A549 (cell line): ENCODE data around the gene ANKRD2. TPM values are rescaled to one million over a fixed set of nuclear protein-coding genes. Genes with fewer than 3 reads are reported as not detected.

Experiments used
- ATAC-seq, 2 experiments: fragments of 200-7000 bp in 1 of 2; fragments of >200 bp in 1 of 2; cut with Nextera tagmentation in 1 of 2; cut with Tn5 transposase in 1 of 2; 3 replicates each; pipeline versions ENCODE4 v1.8.0 to v1.9.1; 2018 to 2020; ENCODE audit warnings: mild to moderate bottlenecking in 1 of 2, moderate library complexity in 1 of 2
- CTCF ChIA-PET: fragments of 300-600 bp; sonication (Branson Sonifier 250); formaldehyde crosslinking; extraction: SDS; loops from one replicate; lab custom pipeline; 2021; ENCODE audit warnings: antibody characterized with exemption, inconsistent platforms; lab: Yijun Ruan, JAX
- POLR2A ChIA-PET: fragments of 350-600 bp; formaldehyde crosslinking; extraction: SDS; loops from one replicate; lab custom pipeline; 2021; ENCODE audit warnings: antibody characterized with exemption, inconsistent platforms; lab: Yijun Ruan, JAX
- DNase-seq, 2 experiments: peaks; one replicate each; pipeline versions ENCODE4 v3.0.0 to v3.0.0-alpha.2; 2011 to 2016; ENCODE audit warnings: low read depth in 1 of 2, low spot score in 1 of 2
- FAIRE-seq: peaks from 2 replicates; lab custom pipeline; 2011; peaks lifted over from hg19 to GRCh38; lab: Jason Lieb, UNC
- H3K27ac ChIP-seq, 2 experiments: fragments of >200 bp; sonication (Bioruptor Twin); formaldehyde crosslinking; 3 replicates each; pipeline ENCODE4 v1.5.1; 2016 to 2017
- H3K4me1 ChIP-seq: fragments of >200 bp; sonication (Bioruptor Twin); formaldehyde crosslinking; 3 replicates; pipeline ENCODE4 v1.6.1; 2016
- H3K4me2 ChIP-seq: fragments of >200 bp; sonication (Bioruptor Twin); formaldehyde crosslinking; 3 replicates; pipeline ENCODE4 v1.6.1; 2016
- H3K4me3 ChIP-seq: fragments of >200 bp; sonication (Bioruptor Twin); formaldehyde crosslinking; 3 replicates; pipeline ENCODE4 v1.5.1; 2016
- H3K9me3 ChIP-seq: fragments of >200 bp; sonication (Bioruptor Twin); formaldehyde crosslinking; 3 replicates; pipeline ENCODE4 v1.6.1; 2016
- BHLHE40 ChIP-seq: IDR thresholded peaks from 2 replicates; pipeline ENCODE4 v1.6.1; 2012; ENCODE audit warnings: low read depth, low read length, inconsistent platforms
- CBX2 ChIP-seq: fragments of 200-600 bp; sonication (generic); IDR thresholded peaks from 2 replicates; pipeline ENCODE4 v1.6.1; 2016; ENCODE audit warnings: low read depth, mild to moderate bottlenecking, borderline replicate concordance
- CBX8 ChIP-seq: fragments of 200-600 bp; sonication (generic); IDR thresholded peaks from 2 replicates; pipeline ENCODE4 v1.6.1; 2016
- CHD2 ChIP-seq: fragments of 150-350 bp; IDR thresholded peaks from 2 replicates; pipeline ENCODE4 v1.6.1; 2014; ENCODE audit warnings: low read length; ENCODE audit not compliant: partially characterized antibody
- ELK1 ChIP-seq: fragments of 150-350 bp; IDR thresholded peaks from 2 replicates; pipeline ENCODE4 v1.6.1; 2014; ENCODE audit warnings: low read depth, mild to moderate bottlenecking, low read length
- EP300 ChIP-seq, 2 experiments: fragments of >200 bp; sonication (Bioruptor Twin); formaldehyde crosslinking; IDR thresholded peaks; 2 replicates in 1 of 2; 3 replicates in 1 of 2; pipeline ENCODE4 v1.6.1; 2016 to 2017
- ESRRA ChIP-seq: fragments of 150-350 bp; IDR thresholded peaks from 2 replicates; pipeline ENCODE4 v1.6.1; 2014; ENCODE audit warnings: mild to moderate bottlenecking, low read length, borderline replicate concordance
- FOSB ChIP-seq: fragments of 250-450 bp; sonication (Bioruptor Pico); IDR thresholded peaks from 2 replicates; pipeline ENCODE4 v1.5.0; 2020; ENCODE audit warnings: mild to moderate bottlenecking, moderate library complexity
- FOSL2 ChIP-seq, 2 experiments: fragments of 450-650 bp in 1 of 2; fragments of >200 bp in 1 of 2; sonication (Bioruptor Twin) in 1 of 2; formaldehyde crosslinking; IDR thresholded peaks; 2 replicates each; pipeline versions ENCODE4 v1.5.0 to v1.6.1; 2016 to 2020; ENCODE audit warnings: mild to moderate bottlenecking in 1 of 2, moderate library complexity in 1 of 2
- FOXS1 ChIP-seq: fragments of 250-450 bp; sonication (Bioruptor Pico); IDR thresholded peaks from 2 replicates; pipeline ENCODE4 v1.5.0; 2020; ENCODE audit warnings: mild to moderate bottlenecking, moderate library complexity
- HOXA7 ChIP-seq: fragments of 250-450 bp; sonication (Bioruptor Pico); IDR thresholded peaks from 2 replicates; pipeline ENCODE4 v1.5.0; 2020; ENCODE audit warnings: mild to moderate bottlenecking, moderate library complexity
- HOXB13 ChIP-seq: fragments of 250-450 bp; sonication (Bioruptor Pico); IDR thresholded peaks from 2 replicates; pipeline ENCODE4 v1.5.0; 2020; ENCODE audit warnings: low read depth, mild to moderate bottlenecking, moderate library complexity
- JUNB ChIP-seq: fragments of >200 bp; sonication (Bioruptor Twin); formaldehyde crosslinking; IDR thresholded peaks from 2 replicates; pipeline ENCODE4 v1.6.1; 2016
- KDM1A ChIP-seq: fragments of 200-600 bp; sonication (generic); IDR thresholded peaks from 2 replicates; pipeline ENCODE4 v1.6.1; 2016; ENCODE audit warnings: low read depth, mild to moderate bottlenecking
- MYC ChIP-seq: IDR thresholded peaks from 2 replicates; pipeline ENCODE4 v1.6.1; 2012; ENCODE audit warnings: mild to moderate bottlenecking, inconsistent platforms, low read length, improper control_type of control experiment, borderline replicate concordance
- NPAS2 ChIP-seq: fragments of 250-450 bp; sonication (Bioruptor Pico); IDR thresholded peaks from 2 replicates; pipeline ENCODE4 v1.8.0; 2022; ENCODE audit warnings: mild to moderate bottlenecking, moderate library complexity, borderline replicate concordance
- RFX5 ChIP-seq: fragments of 450-650 bp; IDR thresholded peaks from 2 replicates; pipeline ENCODE4 v1.7.1; 2014; ENCODE audit warnings: antibody characterized with exemption, mild to moderate bottlenecking, moderate library complexity
- SREBF2 ChIP-seq: fragments of 450-650 bp; IDR thresholded peaks from 2 replicates; pipeline ENCODE4 v1.6.1; 2014; ENCODE audit warnings: mild to moderate bottlenecking, moderate library complexity
- TFCP2L1 ChIP-seq: fragments of 250-450 bp; sonication (Bioruptor Pico); IDR thresholded peaks from 2 replicates; pipeline ENCODE4 v1.5.0; 2021; ENCODE audit warnings: mild to moderate bottlenecking
- TP53 ChIP-seq: fragments of 250-450 bp; sonication (Bioruptor Pico); IDR thresholded peaks from 2 replicates; pipeline ENCODE4 v1.5.0; 2021; ENCODE audit warnings: mild to moderate bottlenecking, moderate library complexity
- ZNF302 ChIP-seq: fragments of 250-450 bp; sonication (Bioruptor Pico); IDR thresholded peaks from 2 replicates; pipeline ENCODE4 v1.9.0; 2021; ENCODE audit warnings: inconsistent platforms, mild to moderate bottlenecking, moderate library complexity
- WGBS: methylation state at CpG from one replicate; pipeline ENCODE4 v1.1.6; 2017; ENCODE audit errors: missing lambda C conversion rate; 5-methylcytosine and 5-hydroxymethylcytosine counted together
- polyA plus RNA-seq, 4 experiments: library from polyadenylated mRNA; depleted of rRNA in 3 of 4; stranded (reverse); fragments of >200 nt; fragmentation: RNase III in 1 of 4; extraction: RNeasy Plus Mini Kit Qiagen cat#74134 plus additional on column Dnase treatment in 1 of 4; gene quantifications; 2 replicates in 3 of 4; 3 replicates in 1 of 4; pipeline ENCODE4 v1.2.3, GENCODE V29; 2011 to 2017
- TF ChIP-seq, protein P1 (sequence below): fragments of >200 bp; sonication (Bioruptor Twin); formaldehyde crosslinking; IDR thresholded peaks from 3 replicates; pipeline ENCODE4 v1.5.1; 2016
- TF ChIP-seq, protein P2 (sequence below): IDR thresholded peaks from 2 replicates; pipeline ENCODE4 v1.6.1; 2012; ENCODE audit warnings: low read depth, borderline replicate concordance
- TF ChIP-seq, protein P3 (sequence below): IDR thresholded peaks from 2 replicates; pipeline ENCODE4 v1.6.1; 2012
- TF ChIP-seq, protein P4 (sequence below): fragments of 450-650 bp; IDR thresholded peaks from 2 replicates; pipeline ENCODE4 v1.6.1; 2014; ENCODE audit warnings: antibody characterized with exemption

ANKRD2 gene
- polyA plus RNA-seq, 2 of the 4 experiments (the other 2 are of a cell fraction) = 1.5 to 4.7 TPM

GRCh38 chr10:97547271-97547600 is 25.3 kb upstream of the ANKRD2 start (continued):
- TF ChIP-seq MYC (no peak), HOXA7 (CRISPR knock-in tag) (no peak), CHD2 (no peak), CBX2 (no peak), BHLHE40 (no peak), KDM1A (no peak), ESRRA (no peak)
- TF ChIP-seq, protein P1, sequence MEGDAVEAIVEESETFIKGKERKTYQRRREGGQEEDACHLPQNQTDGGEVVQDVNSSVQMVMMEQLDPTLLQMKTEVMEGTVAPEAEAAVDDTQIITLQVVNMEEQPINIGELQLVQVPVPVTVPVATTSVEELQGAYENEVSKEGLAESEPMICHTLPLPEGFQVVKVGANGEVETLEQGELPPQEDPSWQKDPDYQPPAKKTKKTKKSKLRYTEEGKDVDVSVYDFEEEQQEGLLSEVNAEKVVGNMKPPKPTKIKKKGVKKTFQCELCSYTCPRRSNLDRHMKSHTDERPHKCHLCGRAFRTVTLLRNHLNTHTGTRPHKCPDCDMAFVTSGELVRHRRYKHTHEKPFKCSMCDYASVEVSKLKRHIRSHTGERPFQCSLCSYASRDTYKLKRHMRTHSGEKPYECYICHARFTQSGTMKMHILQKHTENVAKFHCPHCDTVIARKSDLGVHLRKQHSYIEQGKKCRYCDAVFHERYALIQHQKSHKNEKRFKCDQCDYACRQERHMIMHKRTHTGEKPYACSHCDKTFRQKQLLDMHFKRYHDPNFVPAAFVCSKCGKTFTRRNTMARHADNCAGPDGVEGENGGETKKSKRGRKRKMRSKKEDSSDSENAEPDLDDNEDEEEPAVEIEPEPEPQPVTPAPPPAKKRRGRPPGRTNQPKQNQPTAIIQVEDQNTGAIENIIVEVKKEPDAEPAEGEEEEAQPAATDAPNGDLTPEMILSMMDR = no peak

- Histone ChIP-seq H3K27ac (peak overlapping the region in 1 of 2 experiments; percentile 20; a peak in 1 of 6 replicates), H3K4me3 (no peak overlapping the region), H3K4me1 (peaks cover 10% of the 10 kb centered on the region)
- CTCF ChIA-PET = interaction anchor here (0.6 to 10.8 kb wide), 4 partner anchors 10 to 86 kb away, joined by 3 to 218 read pairs (median 108); no protein-coding TSS in a partner anchor
- POLR2A ChIA-PET = no interaction called here
- no peak for ATAC-seq
- DNase-seq = no peak
- 79% methylated on average over 4 of the region's 4 CpGs for WGBS
- no peak for TF ChIP-seq ELK1
- TF ChIP-seq, all 56 proteins: peak for 0
- Histone ChIP-seq H3K9me3 (no peaks in the 10 kb centered on the region), H3K4me2 (no peak overlapping the region)
- FAIRE-seq = no peak
These were observed 24.6 kb upstream of the ANKRD2 start for GRCh38 chr10:97547962-97548361.

DNA sequence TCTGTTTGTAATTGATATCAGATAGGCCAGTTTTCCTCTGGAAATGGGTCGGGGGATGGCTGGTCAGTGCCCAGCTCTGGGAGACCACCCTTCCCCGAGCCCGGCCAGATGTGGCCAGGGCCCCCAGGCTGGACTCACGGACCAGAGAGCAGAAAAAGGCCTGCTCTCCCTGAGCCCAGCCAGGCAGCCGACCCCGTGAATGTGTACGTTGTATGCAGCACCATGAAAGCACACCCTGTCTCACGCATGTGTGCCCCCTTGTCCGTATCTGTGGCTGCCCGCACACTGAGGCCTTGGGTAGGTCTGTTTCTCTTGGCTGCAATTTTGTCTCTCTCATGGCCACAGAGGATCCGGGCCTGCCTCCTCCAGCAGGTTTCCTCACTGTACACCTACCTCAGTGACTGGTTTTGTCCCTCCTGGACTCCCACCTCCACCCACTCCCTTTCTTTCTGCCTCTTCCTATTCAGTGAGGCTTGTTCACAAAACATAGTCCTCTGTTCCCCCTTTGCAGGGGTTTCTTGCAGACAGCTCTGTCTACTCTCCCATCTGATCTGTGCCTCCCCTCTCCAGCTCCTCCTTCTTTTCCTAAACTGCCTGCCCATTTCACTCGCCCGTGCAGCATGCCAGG is 23.6 kb upstream of the ANKRD2 start:
- DNase-seq (no peak), ATAC-seq (no peak), FAIRE-seq (no peak)
- no peaks in the 10 kb centered on the region for H3K9me3 ChIP-seq
- no peak overlapping the region for H3K4me3 ChIP-seq
- H3K4me2 ChIP-seq = no peak overlapping the region
- TF ChIP-seq TFCP2L1 = no peak
- TF ChIP-seq, protein P2, sequence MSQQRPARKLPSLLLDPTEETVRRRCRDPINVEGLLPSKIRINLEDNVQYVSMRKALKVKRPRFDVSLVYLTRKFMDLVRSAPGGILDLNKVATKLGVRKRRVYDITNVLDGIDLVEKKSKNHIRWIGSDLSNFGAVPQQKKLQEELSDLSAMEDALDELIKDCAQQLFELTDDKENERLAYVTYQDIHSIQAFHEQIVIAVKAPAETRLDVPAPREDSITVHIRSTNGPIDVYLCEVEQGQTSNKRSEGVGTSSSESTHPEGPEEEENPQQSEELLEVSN = no peak
- TF ChIP-seq ESRRA = no peak
- TF ChIP-seq NPAS2 = no peak
- POLR2A ChIA-PET = no interaction called here
- peaks cover 9% of the 10 kb centered on the region for H3K4me1 ChIP-seq
- H3K27ac ChIP-seq = peak overlapping the region in 1 of 2 experiments; percentile 74; a peak in 3 of 6 replicates
- WGBS = 88% methylated on average over 13 of the region's 13 CpGs
- CTCF ChIA-PET = interaction anchor here (6.9 to 10.8 kb wide), 3 partner anchors 11 to 87 kb away, joined by 64 to 218 read pairs (median 213); no protein-coding TSS in a partner anchor

GRCh38 chr10:97549587-97550322 is 22.8 kb upstream of the ANKRD2 start:
- H3K4me2 ChIP-seq = no peak overlapping the region
- no peak for TF ChIP-seq RFX5
- TF ChIP-seq CBX8 = no peak
- TF ChIP-seq JUNB = no peak
- no peak for TF ChIP-seq HOXB13 (CRISPR knock-in tag)
- TF ChIP-seq EP300 (IDR thresholded peaks at IDR 0.05) = no peak
- TF ChIP-seq SREBF2 = no peak
- TF ChIP-seq TP53 = no peak
- TF ChIP-seq TFCP2L1 = no peak
- TF ChIP-seq KDM1A = no peak
- TF ChIP-seq FOSB = no peak
- TF ChIP-seq, protein P3, sequence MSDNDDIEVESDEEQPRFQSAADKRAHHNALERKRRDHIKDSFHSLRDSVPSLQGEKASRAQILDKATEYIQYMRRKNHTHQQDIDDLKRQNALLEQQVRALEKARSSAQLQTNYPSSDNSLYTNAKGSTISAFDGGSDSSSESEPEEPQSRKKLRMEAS = no peak
- TF ChIP-seq ZNF302 = no peak
- TF ChIP-seq, protein P4, sequence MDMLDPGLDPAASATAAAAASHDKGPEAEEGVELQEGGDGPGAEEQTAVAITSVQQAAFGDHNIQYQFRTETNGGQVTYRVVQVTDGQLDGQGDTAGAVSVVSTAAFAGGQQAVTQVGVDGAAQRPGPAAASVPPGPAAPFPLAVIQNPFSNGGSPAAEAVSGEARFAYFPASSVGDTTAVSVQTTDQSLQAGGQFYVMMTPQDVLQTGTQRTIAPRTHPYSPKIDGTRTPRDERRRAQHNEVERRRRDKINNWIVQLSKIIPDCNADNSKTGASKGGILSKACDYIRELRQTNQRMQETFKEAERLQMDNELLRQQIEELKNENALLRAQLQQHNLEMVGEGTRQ = no peak
- TF ChIP-seq FOXS1 (CRISPR knock-in tag) = no peak
- no peak for TF ChIP-seq FOSL2 (IDR thresholded peaks at IDR 0.05)
- TF ChIP-seq FOSL2 (CRISPR knock-in tag; IDR thresholded peaks at IDR 0.05) = no peak
- no peak for TF ChIP-seq ELK1

More at GRCh38 chr10:97549587-97550322, 22.8 kb upstream of the ANKRD2 start:
- WGBS = 80% methylated on average over 13 of the region's 13 CpGs
- FAIRE-seq (no peak), DNase-seq (no peak), ATAC-seq (no peak)
- ChIA-PET POLR2A (no interaction called here), CTCF (interaction anchor here (0.9 to 10.8 kb wide), 7 partner anchors 12 to 142 kb away, joined by 3 to 218 read pairs (median 5); no protein-coding TSS in a partner anchor)
- peak overlapping the region; percentile 26 to 74; a peak in 4 of 6 replicates for H3K27ac ChIP-seq
- H3K9me3 ChIP-seq = no peaks in the 10 kb centered on the region
- H3K4me1 ChIP-seq = peaks cover 8% of the 10 kb centered on the region
- no peak overlapping the region for H3K4me3 ChIP-seq
